Uterus (tissue), 2 donors: ENCODE data around the gene ZNF746.

Experiments
- CTCF ChIP-seq, 4 experiments: fragments of 200-600 bp in 2 of 4; fragments of 450-650 bp in 2 of 4; sonication (generic) in 2 of 4; IDR thresholded peaks; one replicate each; pipeline ENCODE4 v1.5.1; 2016 to 2019; ENCODE audit warnings: antibody characterized with exemption in 4 of 4, mild to moderate bottlenecking in 2 of 4, moderate library complexity in 1 of 4
- POLR2A ChIP-seq, 2 donors: fragments of 450-650 bp; IDR thresholded peaks; one replicate each; pipeline ENCODE4 v1.6.1; 2016; ENCODE audit warnings: antibody characterized with exemption in 2 of 2, mild to moderate bottlenecking in 1 of 2, moderate library complexity in 1 of 2

- no peak for TF ChIP-seq CTCF (IDR thresholded peaks at IDR 0.05)
- no peak for TF ChIP-seq POLR2A (IDR thresholded peaks at IDR 0.05)
Observed at GRCh38 chr7:149427096-149427680, 70.4 kb downstream of the ZNF746 start.
